ENCODE data around the gene EFHD2.
"Not testable (repeated sequence)": the region's sequence is repeated elsewhere in the genome, so short reads cannot be mapped to it uniquely, and the experiment has no call there.

Gene EFHD2

GRCh38 chr1:15456313-15456954 is 46.7 kb downstream of the EFHD2 start, which contains the start of gene CELA2A:
Gene CELA2A (plus strand): TSS chr1:15456732. CDS start chr1:15456754, 22 bp downstream.
- no peak for DNase-seq

- no peak for DNase-seq
These were observed 47.9 kb downstream of the EFHD2 start for GRCh38 chr1:15457585-15457984.

DNA sequence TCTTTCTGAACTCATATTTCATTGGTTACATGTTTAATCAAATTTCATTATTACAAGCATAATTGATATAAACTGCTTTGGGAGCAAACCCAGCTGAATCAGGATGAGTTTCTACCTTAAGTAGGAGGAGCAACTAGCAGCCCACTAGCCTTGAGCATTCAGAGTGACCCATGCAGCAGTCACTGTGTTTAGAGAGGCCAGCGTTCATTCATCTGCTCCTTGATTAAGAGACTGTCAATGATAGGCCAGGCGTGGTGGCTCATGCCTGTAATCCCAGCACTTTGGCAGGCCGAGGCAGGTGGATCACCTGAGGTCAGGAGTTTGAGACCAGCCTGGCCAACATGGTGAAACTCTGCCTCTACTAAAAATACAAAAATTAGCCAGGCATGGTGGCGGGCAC is 48.7 kb downstream of the EFHD2 start:
- DNase-seq = not testable (repeated sequence)

DNA sequence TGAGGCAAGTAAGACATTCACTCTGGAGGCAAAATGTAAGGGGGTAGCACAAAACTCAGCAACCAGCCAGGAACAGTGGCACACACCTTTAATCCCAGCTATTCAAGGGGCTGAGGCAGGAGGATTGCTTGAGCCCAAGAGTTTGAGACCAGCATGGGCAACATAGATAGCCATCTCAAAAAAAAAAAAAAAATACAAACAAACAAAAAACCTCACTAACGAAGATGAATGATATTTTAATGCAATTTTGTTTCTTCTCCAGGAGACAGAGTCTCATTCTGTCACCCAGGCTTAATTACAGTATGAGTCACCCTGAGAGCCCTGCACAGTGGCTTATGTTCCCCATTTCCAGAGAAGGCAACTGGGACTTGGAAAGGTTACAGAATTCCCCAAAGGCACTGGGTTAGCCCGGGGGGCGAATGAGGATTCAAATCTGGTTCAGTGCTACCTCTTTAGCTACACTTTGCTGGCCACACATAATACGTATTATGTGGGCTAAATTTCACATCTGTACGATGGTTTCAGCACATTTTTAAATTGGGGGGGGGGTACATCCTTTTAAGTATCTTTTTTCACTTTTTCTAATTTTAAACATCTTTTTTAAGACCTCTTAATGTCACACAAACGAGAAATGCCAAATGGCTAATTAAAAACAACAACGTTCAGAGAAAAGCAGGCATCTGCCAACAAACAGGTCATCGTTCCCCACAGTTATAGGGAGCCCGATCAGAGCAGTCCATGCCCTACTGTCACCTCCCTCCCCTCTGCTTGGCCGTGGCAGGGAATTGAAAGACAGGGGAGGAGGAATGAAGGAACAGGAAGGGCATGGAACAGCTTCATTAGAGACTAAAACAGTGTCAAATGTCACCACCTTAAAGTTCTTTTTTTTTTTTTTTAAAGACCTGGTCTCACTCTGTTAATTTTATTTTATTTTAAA is 50.4 kb downstream of the EFHD2 start:
- DNase-seq = no peak

DNA sequence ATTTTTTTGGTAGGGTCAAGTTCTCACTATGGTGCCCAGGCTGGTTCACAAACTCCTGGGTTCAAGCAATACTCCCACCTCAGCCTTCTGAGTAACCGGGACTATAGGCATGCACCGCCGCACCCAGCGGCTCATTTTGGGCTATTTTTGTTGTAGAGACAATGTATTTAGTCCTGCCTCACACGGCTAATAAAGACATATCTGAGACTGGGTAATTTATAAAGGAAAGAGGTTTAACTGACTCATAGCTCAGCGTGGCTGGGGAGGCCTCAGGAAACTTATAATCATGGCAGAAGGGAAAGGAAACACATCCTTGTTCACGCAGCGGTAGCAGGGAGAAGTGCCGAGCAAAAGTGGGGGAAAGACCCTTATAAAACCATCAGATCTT is 51.0 kb downstream of the EFHD2 start:
- no peak for DNase-seq

DNA sequence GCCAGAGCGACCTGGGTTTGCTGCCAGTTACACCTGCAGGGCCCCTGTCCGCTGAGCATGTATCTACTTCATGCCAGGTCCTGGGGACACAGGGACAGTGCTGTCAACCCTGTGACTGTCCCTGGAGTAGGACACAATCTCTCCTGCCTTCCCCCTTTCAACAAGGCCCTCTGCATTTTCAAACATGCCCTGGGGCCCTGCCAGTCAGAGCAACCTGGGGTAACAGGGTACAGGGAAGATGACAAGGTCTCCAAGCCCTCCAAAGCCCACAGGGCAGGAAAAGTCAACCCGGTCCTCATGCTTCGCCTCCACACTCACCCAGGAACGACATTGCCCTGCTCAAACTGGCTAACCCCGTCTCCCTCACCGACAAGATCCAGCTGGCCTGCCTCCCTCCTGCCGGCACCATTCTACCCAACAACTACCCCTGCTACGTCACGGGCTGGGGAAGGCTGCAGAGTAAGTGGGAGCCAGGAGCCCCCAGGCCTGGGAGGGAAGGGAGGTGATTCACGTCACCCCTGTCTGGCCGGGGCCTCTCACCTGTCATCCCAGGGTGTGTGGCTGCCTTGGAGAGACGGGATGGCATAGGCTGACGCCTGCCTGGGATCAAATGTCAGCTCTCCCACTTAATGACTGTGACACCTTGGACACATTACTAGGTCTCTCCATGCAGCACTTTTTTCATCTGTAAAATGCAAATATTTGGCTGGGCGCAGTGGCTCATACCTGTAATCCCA is 53.5 kb downstream of the EFHD2 start:
- not testable (repeated sequence) for DNase-seq

GRCh38 chr1:15463926-15464322 is 54.2 kb downstream of the EFHD2 start:
- DNase-seq = not testable (repeated sequence)

GRCh38 chr1:15465674-15466073 is 56.0 kb downstream of the EFHD2 start:
- DNase-seq = no peak

DNA sequence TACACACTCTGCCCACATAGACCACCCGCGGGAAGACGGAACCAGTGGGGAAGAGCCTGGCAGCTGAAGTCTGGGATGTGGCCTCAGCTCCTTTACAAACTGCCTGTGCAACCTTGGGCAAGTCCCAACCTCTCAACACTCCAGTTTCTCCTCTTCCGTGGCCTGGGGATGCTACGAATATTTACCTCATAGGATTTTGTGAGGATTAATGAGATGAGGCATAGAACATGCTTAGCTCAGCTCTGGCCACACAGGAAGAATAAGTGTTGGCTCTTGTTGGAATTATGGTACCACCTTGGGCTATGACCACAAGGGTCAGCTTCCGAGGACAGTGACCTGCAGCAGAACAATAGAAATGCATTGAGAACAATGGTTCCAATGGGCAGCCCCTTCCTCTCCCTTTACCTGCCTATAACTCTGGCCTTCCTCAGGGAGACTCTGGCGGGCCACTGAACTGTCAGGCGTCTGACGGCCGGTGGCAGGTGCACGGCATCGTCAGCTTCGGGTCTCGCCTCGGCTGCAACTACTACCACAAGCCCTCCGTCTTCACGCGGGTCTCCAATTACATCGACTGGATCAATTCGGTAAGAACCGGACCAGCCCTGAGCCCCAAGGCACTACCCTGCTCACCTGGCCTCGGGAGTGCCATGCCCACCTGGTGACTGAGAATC is 57.4 kb downstream of the EFHD2 start:
- DNase-seq = not testable (repeated sequence)

DNA sequence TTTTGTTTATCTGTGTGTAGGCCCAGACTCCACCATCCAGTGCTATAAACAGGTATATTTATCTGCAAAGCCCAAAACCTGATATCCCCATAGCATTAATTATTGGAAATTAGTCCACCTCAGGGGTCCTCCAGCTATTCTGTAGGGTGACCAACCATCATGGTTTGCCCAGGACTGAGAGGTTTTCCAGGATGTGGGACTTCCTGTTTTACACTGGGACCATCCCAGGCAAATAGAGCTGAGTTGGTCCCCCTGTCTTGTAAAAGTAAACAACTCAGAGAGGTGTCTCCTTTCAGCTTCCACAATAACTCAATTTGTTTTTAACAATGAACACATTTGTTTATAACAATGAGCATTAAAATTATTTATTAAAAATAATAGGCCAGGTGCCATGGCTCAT is 58.5 kb downstream of the EFHD2 start:
- DNase-seq = no peak

GRCh38 chr1:15469361-15469760 is 59.7 kb downstream of the EFHD2 start:
- DNase-seq = no peak

- not testable (repeated sequence) for DNase-seq
These were observed 60.2 kb downstream of the EFHD2 start for GRCh38 chr1:15469821-15470448.

GRCh38 chr1:15471067-15471466 is 61.4 kb downstream of the EFHD2 start:
- DNase-seq = not testable (repeated sequence)

- not testable (repeated sequence) for DNase-seq
These were observed 62.0 kb downstream of the EFHD2 start for GRCh38 chr1:15471723-15472122.

- no peak for DNase-seq
These were observed 62.9 kb downstream of the EFHD2 start for GRCh38 chr1:15472587-15472986.

DNA sequence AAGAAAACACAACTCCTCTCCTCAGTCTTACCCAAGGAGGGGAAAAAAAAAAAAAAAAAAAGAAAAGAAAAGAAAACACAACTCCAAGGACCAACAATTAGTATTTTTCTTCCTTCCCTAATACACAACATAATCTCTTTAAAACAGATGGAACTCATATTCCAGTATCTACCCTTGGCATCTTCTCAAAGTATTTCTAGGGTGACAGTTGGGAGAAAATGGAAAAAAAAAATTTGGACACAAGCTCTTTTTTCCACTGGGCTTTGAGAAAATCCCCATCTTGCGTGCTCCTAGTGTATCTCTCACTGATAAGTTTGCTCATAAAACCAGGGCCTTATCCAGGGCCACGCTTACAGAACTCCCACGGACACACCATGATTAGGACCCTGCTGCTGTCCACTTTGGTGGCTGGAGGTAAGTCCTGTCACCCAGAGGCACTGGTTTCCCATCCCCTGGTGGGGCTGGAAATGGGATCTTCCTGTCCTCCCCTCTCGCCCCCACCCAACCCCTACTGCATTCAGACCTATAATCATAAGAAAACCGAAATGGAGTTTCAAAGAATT is 66.1 kb downstream of the EFHD2 start, which contains the start of gene CELA2B:
Gene CELA2B, plus strand, starts transcription at position 353 of the 563 bp plus-strand sequence. Its CDS starts 22 bp downstream, at position 375.
- no peak for DNase-seq

GRCh38 chr1:15476927-15477326 is 67.2 kb downstream of the EFHD2 start:
- DNase-seq = no peak

GRCh38 chr1:15477646-15478212 is 68.0 kb downstream of the EFHD2 start:
- no peak for DNase-seq

Data from NCI-H1436 (cell line).